Lower leg skin (tissue), 4 donors: Measurements from ENCODE around the gene PGBD5. TPM values are rescaled to one million over a fixed set of nuclear protein-coding genes. Genes with fewer than 3 reads are reported as not detected.

Experiments used
- DNase-seq, 2 donors: peaks; one replicate each; pipeline ENCODE4 v3.0.0-alpha.2; 2019; ENCODE audit warnings: low spot score in 2 of 2
- H3K4me3 ChIP-seq: fragments of 200-600 bp; sonication (generic); 2 replicates; pipeline ENCODE4 v1.5.1; 2017; ENCODE audit warnings: mild to moderate bottlenecking, low read depth; ENCODE audit not compliant: poor library complexity, severe bottlenecking
- POLR2A ChIP-seq, 2 donors: fragments of 450-650 bp; IDR thresholded peaks; one replicate each; pipeline ENCODE4 v1.6.1; 2016 to 2017; ENCODE audit warnings: antibody characterized with exemption in 2 of 2, mild to moderate bottlenecking in 1 of 2, moderate library complexity in 1 of 2
- WGBS, 2 donors: methylation state at CpG; one replicate each; pipeline ENCODE4 v1.1.5; 2018; 5-methylcytosine and 5-hydroxymethylcytosine counted together
- intact Hi-C: fragments of 100-400 bp; cut with DNase I; formaldehyde crosslinking; loops from one replicate; pipeline ENCODE4 v1.15.0; 2023; ENCODE audit warnings: low total_unique reads
- total RNA-seq, 4 donors: library from RNA; depleted of rRNA; stranded (reverse); fragments of >200 nt; gene quantifications; one replicate each; pipeline ENCODE4 v1.1.0, GENCODE V29; 2016
- TF ChIP-seq, protein P1 (sequence below), 3 donors: fragments of 450-650 bp; IDR thresholded peaks; one replicate each; pipeline ENCODE4 v1.5.1; 2016; ENCODE audit warnings: antibody characterized with exemption in 3 of 3, mild to moderate bottlenecking in 3 of 3, moderate library complexity in 2 of 3

The PGBD5 gene
- total RNA-seq, 4 donors from 2014 or later, result 0.04 to 1.6 (median 0.11) TPM

DNA sequence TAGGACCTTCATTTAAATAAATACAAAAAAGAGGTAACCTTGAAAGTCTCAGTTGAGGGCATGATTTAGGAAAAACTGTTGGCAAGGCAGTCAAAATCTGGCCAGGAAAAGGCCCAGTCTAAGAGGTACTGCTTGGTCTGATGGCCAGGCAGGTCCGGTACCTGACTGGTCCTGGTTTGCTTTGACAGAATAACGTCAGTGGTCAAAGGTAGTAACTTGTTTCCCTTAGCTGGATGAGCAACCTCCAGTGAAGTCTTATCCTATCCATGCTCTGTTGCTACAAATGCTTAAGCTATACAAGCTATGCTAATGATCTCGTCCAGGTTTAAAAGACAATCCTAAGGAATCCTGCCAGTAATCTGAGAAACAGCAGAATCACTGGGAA is 85.0 kb downstream of the PGBD5 start:
- no peak for DNase-seq
- intact Hi-C loops, result no loop called here
- H3K4me3 ChIP-seq, result no peak overlapping the region
- WGBS, 2 donors, result 53 to 54% methylated on average over 3 of the region's 3 CpGs
- TF ChIP-seq, protein P1, sequence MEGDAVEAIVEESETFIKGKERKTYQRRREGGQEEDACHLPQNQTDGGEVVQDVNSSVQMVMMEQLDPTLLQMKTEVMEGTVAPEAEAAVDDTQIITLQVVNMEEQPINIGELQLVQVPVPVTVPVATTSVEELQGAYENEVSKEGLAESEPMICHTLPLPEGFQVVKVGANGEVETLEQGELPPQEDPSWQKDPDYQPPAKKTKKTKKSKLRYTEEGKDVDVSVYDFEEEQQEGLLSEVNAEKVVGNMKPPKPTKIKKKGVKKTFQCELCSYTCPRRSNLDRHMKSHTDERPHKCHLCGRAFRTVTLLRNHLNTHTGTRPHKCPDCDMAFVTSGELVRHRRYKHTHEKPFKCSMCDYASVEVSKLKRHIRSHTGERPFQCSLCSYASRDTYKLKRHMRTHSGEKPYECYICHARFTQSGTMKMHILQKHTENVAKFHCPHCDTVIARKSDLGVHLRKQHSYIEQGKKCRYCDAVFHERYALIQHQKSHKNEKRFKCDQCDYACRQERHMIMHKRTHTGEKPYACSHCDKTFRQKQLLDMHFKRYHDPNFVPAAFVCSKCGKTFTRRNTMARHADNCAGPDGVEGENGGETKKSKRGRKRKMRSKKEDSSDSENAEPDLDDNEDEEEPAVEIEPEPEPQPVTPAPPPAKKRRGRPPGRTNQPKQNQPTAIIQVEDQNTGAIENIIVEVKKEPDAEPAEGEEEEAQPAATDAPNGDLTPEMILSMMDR (IDR thresholded peaks at IDR 0.05), result no peak
- no peak for TF ChIP-seq POLR2A (IDR thresholded peaks at IDR 0.05)

DNA sequence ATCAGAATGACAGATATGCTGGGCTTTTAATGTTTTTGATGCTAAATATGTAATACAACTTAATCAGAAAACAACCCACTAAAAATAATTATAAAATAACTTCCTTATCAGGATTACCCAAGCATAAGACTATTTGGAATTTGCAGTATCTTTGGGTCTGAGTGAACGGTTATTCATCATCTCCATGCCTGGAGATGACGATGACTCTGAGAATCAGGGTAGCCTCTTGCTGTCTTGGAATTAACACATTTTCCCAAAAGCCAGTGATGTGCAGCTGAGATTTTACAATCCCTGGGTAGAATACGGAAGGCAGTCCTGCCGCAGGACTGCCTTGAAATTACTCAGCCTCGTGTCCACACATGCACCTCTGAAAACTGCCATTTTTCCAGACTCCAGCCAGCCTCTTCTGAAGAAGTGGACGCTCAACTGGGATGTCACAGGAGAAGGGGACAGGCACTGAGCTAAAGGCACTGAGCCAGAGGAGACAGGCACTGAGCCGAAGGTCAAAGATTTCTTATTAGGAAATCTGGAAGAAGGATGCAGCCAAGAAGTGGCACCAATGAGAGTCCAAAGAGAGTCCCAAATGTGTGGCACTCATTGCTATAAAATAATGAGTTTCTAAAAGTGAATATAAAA is 85.5 kb downstream of the PGBD5 start:
- TF ChIP-seq, protein P1 (IDR thresholded peaks at IDR 0.05), result no peak
- TF ChIP-seq POLR2A (IDR thresholded peaks at IDR 0.05), result no peak
- intact Hi-C loops, result no loop called here
- DNase-seq, result no peak
- 87 to 88% methylated on average over 7 of the region's 7 CpGs for WGBS, 2 donors
- no peak overlapping the region for H3K4me3 ChIP-seq

DNA sequence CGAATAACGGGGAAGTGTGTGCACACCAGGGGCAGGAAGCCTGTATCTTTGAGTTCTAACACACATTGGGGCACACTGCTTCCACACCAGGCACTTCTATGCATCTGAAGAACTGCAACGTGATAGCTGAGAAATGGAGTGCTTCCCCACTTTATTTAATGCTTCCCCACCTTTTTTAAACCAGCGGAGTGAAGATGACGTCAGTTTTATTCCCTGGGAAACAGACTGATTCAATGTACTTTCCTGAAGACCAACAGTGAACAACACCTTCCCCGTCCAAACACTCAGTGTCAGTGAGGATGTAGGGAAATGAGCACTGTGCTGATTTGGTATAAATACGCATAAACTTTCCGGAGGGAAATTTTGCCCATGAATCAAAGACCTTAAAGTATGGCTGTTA is 87.1 kb downstream of the PGBD5 start:
- intact Hi-C loops, result no loop called here
- TF ChIP-seq, protein P1 (IDR thresholded peaks at IDR 0.05), result no peak
- no peak for TF ChIP-seq POLR2A (IDR thresholded peaks at IDR 0.05)
- 83 to 88% methylated on average over 8 of the region's 8 CpGs for WGBS, 2 donors
- DNase-seq, result no peak
- no peak overlapping the region for H3K4me3 ChIP-seq

DNA sequence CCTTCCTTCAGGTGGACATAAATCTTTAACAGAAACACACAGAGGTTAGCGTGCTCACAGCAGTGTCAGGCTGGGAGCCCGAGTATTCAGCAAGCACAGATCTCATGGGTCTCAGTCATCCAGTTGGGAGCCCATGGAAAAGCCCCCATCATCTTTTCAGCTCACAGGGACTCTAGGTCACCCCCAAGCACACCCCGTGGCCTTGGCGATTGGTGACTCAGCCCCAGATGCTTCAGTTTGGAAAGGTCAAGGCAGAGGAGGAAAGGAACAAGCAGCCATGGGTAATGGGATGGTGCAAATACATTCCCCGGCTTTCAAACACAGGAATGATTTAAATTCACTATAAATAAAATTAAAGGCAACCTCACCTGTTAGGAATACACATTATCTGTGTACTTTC is 88.9 kb downstream of the PGBD5 start:
- intact Hi-C loops, result no loop called here
- no peak overlapping the region for H3K4me3 ChIP-seq
- TF ChIP-seq, protein P1 (IDR thresholded peaks at IDR 0.05), result no peak
- no peak for TF ChIP-seq POLR2A (IDR thresholded peaks at IDR 0.05)
- DNase-seq, result no peak
- 89 to 92% methylated on average over 5 of the region's 5 CpGs for WGBS, 2 donors

DNA sequence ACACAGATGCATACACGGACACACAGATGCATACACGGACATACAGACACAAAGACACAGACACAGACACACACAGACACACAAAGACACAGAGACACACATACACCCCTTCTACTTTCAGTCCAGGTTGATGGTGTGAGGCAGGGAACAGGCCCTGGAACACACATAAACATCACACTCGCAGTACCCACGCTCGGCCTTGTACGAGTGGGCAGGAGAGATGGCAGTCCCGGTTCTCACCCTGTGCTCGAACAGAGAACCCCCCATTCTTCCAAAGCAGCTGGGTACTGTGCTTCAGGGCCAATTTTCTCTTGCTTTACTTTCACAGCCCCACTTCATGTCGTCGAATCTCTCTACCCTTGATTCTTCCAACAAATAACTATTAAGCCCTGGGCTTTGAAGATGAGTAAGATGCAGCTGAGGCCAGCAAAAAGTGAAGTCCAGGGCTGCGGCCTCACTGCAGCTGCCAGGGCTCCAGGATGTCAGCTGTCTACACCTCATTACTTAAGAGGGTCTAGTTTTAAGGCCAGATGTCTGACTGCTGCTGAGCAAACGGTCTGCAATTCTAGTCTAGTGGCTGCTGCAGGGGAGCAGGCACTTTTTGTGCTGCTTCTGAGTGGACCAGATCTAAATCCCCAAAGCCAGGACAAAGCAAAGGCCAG is 90.1 kb downstream of the PGBD5 start:
- 65 to 71% methylated on average over 11 to 12 of the region's 12 CpGs for WGBS, 2 donors
- H3K4me3 ChIP-seq, result no peak overlapping the region
- no peak for TF ChIP-seq POLR2A (IDR thresholded peaks at IDR 0.05)
- TF ChIP-seq, protein P1 (IDR thresholded peaks at IDR 0.05), result no peak
- intact Hi-C loops, result no loop called here
- DNase-seq, result no peak
